Right kidney (tissue), 9 donors: ENCODE results near the gene CTAG1B.
"Not testable (repeated sequence)": the region's sequence is repeated elsewhere in the genome, so short reads cannot be mapped to it uniquely, and the experiment has no call there.

Source experiments
- DNase-seq: peaks from one replicate; pipeline ENCODE4 v3.0.0-alpha.2; 2016
- long read RNA-seq, 8 donors: transcript quantifications; one replicate each; lab custom pipeline, GENCODE V29; 2026

Gene CTAG1B
- long read RNA-seq, donor 1, result 0 reads
- long read RNA-seq, donor 2, result 0 reads
- long read RNA-seq, donor 3, result 0 reads
- long read RNA-seq, donor 4, result 0 reads
- long read RNA-seq, donor 5, result 0 reads
- long read RNA-seq, donor 6, result 0 reads
- long read RNA-seq, donor 7, result 0 reads
- long read RNA-seq, donor 8, result 0 reads

- DNase-seq, result not testable (repeated sequence)
Observed at GRCh38 chrX:154619182-154619581, at the start of gene CTAG1B. Gene CTAG1B (minus strand): TSS chrX:154619282. CDS start chrX:154619218, 64 bp downstream.

GRCh38 chrX:154661899-154662298 lies 42.8 kb upstream of the CTAG1B start:
- DNase-seq, result no peak

- no peak for DNase-seq
Observed at GRCh38 chrX:154661170-154661569, 42.1 kb upstream of the CTAG1B start.

- DNase-seq, result no peak
Observed at GRCh38 chrX:154660541-154660940, 41.5 kb upstream of the CTAG1B start.

- no peak for DNase-seq
Observed at GRCh38 chrX:154658957-154659356, 39.9 kb upstream of the CTAG1B start.

- no peak for DNase-seq
Observed at GRCh38 chrX:154658187-154658586, 39.1 kb upstream of the CTAG1B start.

GRCh38 chrX:154657226-154657805 lies 38.2 kb upstream of the CTAG1B start:
- DNase-seq, result no peak

- DNase-seq, result no peak
Observed at GRCh38 chrX:154655786-154656185, 36.7 kb upstream of the CTAG1B start.

- DNase-seq, result no peak
Observed at GRCh38 chrX:154655346-154655745, 36.3 kb upstream of the CTAG1B start.

- DNase-seq, result no peak
Observed at GRCh38 chrX:154654925-154655324, 35.8 kb upstream of the CTAG1B start.

- DNase-seq, result no peak
Observed at GRCh38 chrX:154654372-154654771, 35.3 kb upstream of the CTAG1B start.

- not testable (repeated sequence) for DNase-seq
Observed at GRCh38 chrX:154653413-154653812, 34.3 kb upstream of the CTAG1B start, which contains the start of gene CTAG2. Gene CTAG2 (minus strand): TSS chrX:154653579. CDS start chrX:154653515, 64 bp downstream.

GRCh38 chrX:154653048-154653401 lies 33.9 kb upstream of the CTAG1B start:
- DNase-seq, result no peak

- no peak for DNase-seq
Observed at GRCh38 chrX:154652311-154653047, 33.4 kb upstream of the CTAG1B start.

GRCh38 chrX:154650221-154650510 lies 31.1 kb upstream of the CTAG1B start:
- DNase-seq, result no peak

- DNase-seq, result no peak
Observed at GRCh38 chrX:154649503-154650220, 30.6 kb upstream of the CTAG1B start.

- DNase-seq, result no peak
Observed at GRCh38 chrX:154648931-154649330, 29.8 kb upstream of the CTAG1B start.

GRCh38 chrX:154645745-154646378 lies 26.8 kb upstream of the CTAG1B start:
- not testable (repeated sequence) for DNase-seq

GRCh38 chrX:154643708-154644107 lies 24.6 kb upstream of the CTAG1B start:
- DNase-seq, result not testable (repeated sequence)

- not testable (repeated sequence) for DNase-seq
Observed at GRCh38 chrX:154641740-154642139, 22.7 kb upstream of the CTAG1B start.

- DNase-seq, result not testable (repeated sequence)
Observed at GRCh38 chrX:154633661-154634060, 14.6 kb upstream of the CTAG1B start.

GRCh38 chrX:154630949-154631348 lies 11.9 kb upstream of the CTAG1B start:
- not testable (repeated sequence) for DNase-seq

GRCh38 chrX:154628960-154629359 lies 9.9 kb upstream of the CTAG1B start:
- not testable (repeated sequence) for DNase-seq
